ENCODE measurements around the gene PLD3.

- TF ChIP-seq POLR2AphosphoS5 (IDR thresholded peaks at IDR 0.05): no peak
- no peak for TF ChIP-seq CTCF (IDR thresholded peaks at IDR 0.05)
- TF ChIP-seq POLR2A (IDR thresholded peaks at IDR 0.05): no peak
These were observed 38.8 kb upstream of the PLD3 start for GRCh38 chr19:40309666-40310065.
